H1 (cell line): Measurements from ENCODE around the gene PTX4. TPM values are rescaled to one million over a fixed set of nuclear protein-coding genes. Genes with fewer than 3 reads are reported as not detected.

Experiments used
- CTCF ChIA-PET: fragments of 300-600 bp; sonication (Branson Sonifier 250); formaldehyde crosslinking; loops from one replicate; lab custom pipeline; 2021; ENCODE audit not compliant: partially characterized antibody; lab: Charles Lee
- POLR2A ChIA-PET: fragments of 300-600 bp; sonication (Branson Sonifier 250); formaldehyde crosslinking; loops from one replicate; lab custom pipeline; 2021; ENCODE audit warnings: inconsistent platforms; ENCODE audit not compliant: partially characterized antibody; lab: Charles Lee
- DNase-seq, 2 experiments: peaks; one replicate each; pipeline versions ENCODE4 v3.0.0 to v3.0.0-alpha.2; 2010 to 2022; ENCODE audit warnings: low spot score in 2 of 2, low read depth in 1 of 2, mixed read lengths in 1 of 2
- FAIRE-seq: peaks from 2 replicates; lab custom pipeline; 2011; peaks lifted over from hg19 to GRCh38; lab: Jason Lieb, UNC
- H2AFZ ChIP-seq: 2 replicates; pipeline ENCODE4 v1.8.1; 2012; ENCODE audit warnings: low read length, inconsistent platforms
- H2AK5ac ChIP-seq: 2 replicates; pipeline ENCODE4 v1.6.1; 2013; ENCODE audit warnings: low read depth, low read length
- H2BK120ac ChIP-seq: replicated peaks from 2 replicates; pipeline ENCODE3; 2013; ENCODE audit warnings: low read depth, low read length, inconsistent platforms
- H2BK12ac ChIP-seq: 2 replicates; pipeline ENCODE4 v1.6.1; 2013; ENCODE audit warnings: low read depth, low read length
- H2BK15ac ChIP-seq: 2 replicates; pipeline ENCODE4 v1.6.1; 2013; ENCODE audit warnings: low read length
- H2BK20ac ChIP-seq: 2 replicates; pipeline ENCODE4 v1.6.1; 2013; ENCODE audit warnings: low read length
- H2BK5ac ChIP-seq: 2 replicates; pipeline ENCODE4 v1.6.1; 2013; ENCODE audit warnings: low read depth, low read length
- H3K14ac ChIP-seq: 2 replicates; pipeline ENCODE4 v1.6.1; 2013; ENCODE audit warnings: inconsistent platforms; ENCODE audit not compliant: insufficient read length
- H3K18ac ChIP-seq: 2 replicates; pipeline ENCODE4 v1.6.1; 2013; ENCODE audit warnings: low read length; ENCODE audit errors: extremely low read depth
- H3K23ac ChIP-seq: 2 replicates; pipeline ENCODE4 v1.6.1; 2013; ENCODE audit warnings: inconsistent platforms; ENCODE audit not compliant: insufficient read length
- H3K23me2 ChIP-seq: 2 replicates; pipeline ENCODE4 v1.6.1; 2013; ENCODE audit warnings: low read depth, low read length
- H3K27ac ChIP-seq: 2 replicates; pipeline ENCODE4 v1.6.1; 2011; ENCODE audit warnings: low read depth, low read length, inconsistent platforms
- H3K27me3 ChIP-seq, 4 experiments: replicated peaks in 1 of 4; 1 replicate in 1 of 4; 2 replicates in 3 of 4; pipeline versions ENCODE4 v1.6.1 to v1.8.1; 2011 to 2013; ENCODE audit warnings: low read length in 3 of 4, mild to moderate bottlenecking in 3 of 4, inconsistent platforms in 2 of 4, mixed read lengths in 2 of 4, moderate library complexity in 1 of 4; ENCODE audit not compliant: control insufficient read depth in 3 of 4, insufficient read depth in 3 of 4; ENCODE audit errors: extremely low read depth in 1 of 4
- H3K36me3 ChIP-seq, 4 experiments: 2 replicates each; pipeline versions ENCODE4 v1.6.1 to v1.8.1; 2011 to 2013; ENCODE audit warnings: mild to moderate bottlenecking in 4 of 4, low read length in 3 of 4, moderate library complexity in 2 of 4, control low read depth in 1 of 4, inconsistent platforms in 1 of 4; ENCODE audit not compliant: insufficient read depth in 4 of 4, control insufficient read depth in 2 of 4
- H3K4ac ChIP-seq: replicated peaks from 2 replicates; pipeline ENCODE3; 2013; ENCODE audit warnings: low read length, low read depth, mixed read lengths, inconsistent platforms; ENCODE audit not compliant: insufficient read length
- H3K4me1 ChIP-seq, 4 experiments: replicated peaks in 1 of 4; 1 replicate in 1 of 4; 2 replicates in 3 of 4; pipeline versions ENCODE4 v1.6.1 to v1.8.1; 2011 to 2013; ENCODE audit warnings: low read length in 3 of 4, inconsistent platforms in 2 of 4, mixed read lengths in 1 of 4; ENCODE audit not compliant: insufficient read depth in 4 of 4, control insufficient read depth in 3 of 4
- H3K4me2 ChIP-seq, 2 experiments: 2 replicates each; pipeline versions ENCODE4 v1.6.1 to v1.8.1; 2011 to 2013; ENCODE audit warnings: low read depth in 2 of 2, low read length in 2 of 2, control low read depth in 1 of 2, inconsistent platforms in 1 of 2, mild to moderate bottlenecking in 1 of 2; ENCODE audit not compliant: insufficient read depth in 1 of 2
- H3K4me3 ChIP-seq, 4 experiments: fragments of 200-600, 300-600 bp in 1 of 4; sonication (generic), shearing (Covaris generic), sonication (Bioruptor Twin) in 1 of 4; 2 replicates each; pipeline versions ENCODE4 v1.5.1 to v1.8.1; 2011 to 2016; ENCODE audit warnings: low read length in 4 of 4, low read depth in 3 of 4, control low read depth in 2 of 4, inconsistent platforms in 2 of 4, mild to moderate bottlenecking in 2 of 4, mixed read lengths in 1 of 4, moderate library complexity in 1 of 4; ENCODE audit not compliant: insufficient read depth in 2 of 4; ENCODE audit errors: extremely low read depth in 1 of 4
- H3K56ac ChIP-seq: replicated peaks from 2 replicates; pipeline ENCODE3; 2013; ENCODE audit warnings: low read depth, mild to moderate bottlenecking, mixed read lengths, low read length, inconsistent platforms; ENCODE audit not compliant: insufficient read length
- H3K79me1 ChIP-seq: 2 replicates; pipeline ENCODE4 v1.6.1; 2013; ENCODE audit warnings: low read depth, low read length, control low read depth
- H3K79me2 ChIP-seq, 2 experiments: 2 replicates each; pipeline versions ENCODE4 v1.6.1 to v1.8.1; 2012 to 2013; ENCODE audit warnings: low read length in 2 of 2, mild to moderate bottlenecking in 2 of 2, inconsistent platforms in 1 of 2; ENCODE audit not compliant: insufficient read depth in 2 of 2, control insufficient read depth in 1 of 2
- H3K9ac ChIP-seq, 4 experiments: replicated peaks in 1 of 4; 1 replicate in 1 of 4; 2 replicates in 3 of 4; pipeline versions ENCODE4 v1.6.1 to v1.8.1; 2011 to 2013; ENCODE audit warnings: low read depth in 3 of 4, low read length in 3 of 4, control low read depth in 2 of 4, mild to moderate bottlenecking in 2 of 4, moderate library complexity in 2 of 4, inconsistent platforms in 1 of 4; ENCODE audit errors: extremely low read depth in 1 of 4
- H3K9me3 ChIP-seq, 2 experiments: 2 replicates each; pipeline versions ENCODE4 v1.6.1 to v1.8.1; 2012 to 2013; ENCODE audit warnings: mild to moderate bottlenecking in 2 of 2, moderate library complexity in 2 of 2, control low read depth in 1 of 2, inconsistent platforms in 1 of 2, low read depth in 1 of 2, low read length in 1 of 2, mixed read lengths in 1 of 2; ENCODE audit not compliant: insufficient read depth in 2 of 2
- H4K20me1 ChIP-seq, 2 experiments: replicated peaks in 1 of 2; 2 replicates each; pipeline versions ENCODE3 to v1.8.1; 2011 to 2013; ENCODE audit warnings: inconsistent platforms in 2 of 2, low read length in 2 of 2, mild to moderate bottlenecking in 1 of 2; ENCODE audit not compliant: insufficient read depth in 2 of 2, control insufficient read depth in 1 of 2
- H4K5ac ChIP-seq: 2 replicates; pipeline ENCODE4 v1.6.1; 2013; ENCODE audit warnings: low read length, low read depth, mixed read lengths, inconsistent platforms; ENCODE audit not compliant: insufficient read length
- H4K8ac ChIP-seq: 2 replicates; pipeline ENCODE4 v1.8.0; 2013; ENCODE audit warnings: mild to moderate bottlenecking, moderate library complexity, low read length, inconsistent platforms; ENCODE audit not compliant: insufficient read depth; ENCODE audit errors: extremely low read depth
- H4K91ac ChIP-seq: replicated peaks from 2 replicates; pipeline ENCODE3; 2013; ENCODE audit warnings: low read length, mixed read lengths, inconsistent platforms; ENCODE audit not compliant: insufficient read length
- EGR1 ChIP-seq: IDR thresholded peaks from 2 replicates; pipeline ENCODE4 v1.6.1; 2011; ENCODE audit warnings: low read depth, low read length, borderline replicate concordance
- RNF2 ChIP-seq: fragments of 200-900, 300-1000 bp; sonication (generic); IDR thresholded peaks from 2 replicates; pipeline ENCODE4 v1.7.1; 2016; ENCODE audit warnings: borderline replicate concordance, low read depth, mild to moderate bottlenecking, antibody characterized with exemption, low read length; ENCODE audit not compliant: poor library complexity, severe bottlenecking; ENCODE audit errors: missing control alignments
- WGBS, 2 experiments: shearing (Covaris generic) in 1 of 2; methylation state at CpG; one replicate each; pipeline versions ENCODE4 v1.1.6 to v1.1.7; 2013 to 2015; ENCODE audit warnings: low lambda C conversion rate in 2 of 2, mixed read lengths in 2 of 2, inconsistent platforms in 1 of 2, low coverage in 1 of 2, missing lambda C conversion rate in 1 of 2; ENCODE audit not compliant: insufficient replicate concordance in 2 of 2, insufficient coverage in 1 of 2, insufficient read length in 1 of 2; ENCODE audit errors: extremely low coverage in 1 of 2, missing lambda C conversion rate in 1 of 2; 5-methylcytosine and 5-hydroxymethylcytosine counted together
- polyA plus RNA-seq, 7 experiments: library from polyadenylated mRNA; depleted of rRNA in 3 of 7; stranded (reverse) in 5 of 7; unstranded in 2 of 7; fragments of >200 nt in 5 of 7; fragments of 200-250 nt in 2 of 7; gene quantifications; 1 replicate in 5 of 7; 2 replicates in 1 of 7; 4 replicates in 1 of 7; pipeline versions ENCODE4 v1.2.1 to v1.2.3, GENCODE V29; 2011 to 2013; ENCODE audit warnings: missing spikeins in 2 of 7, mixed read lengths in 2 of 7
- total RNA-seq: library from RNA; stranded (reverse); fragmentation: NEBNext Ultra II Directional; extraction: Animal tissue kit (Norgen Biotek cat#: 25700); gene quantifications from 2 replicates; pipeline ENCODE4 v1.2.1, GENCODE V29; 2021

Gene PTX4
- total and polyA plus RNA-seq, 2 of the 8 experiments (the other 6 are each of a cell fraction or from before 2014, with no cell fraction given), result not detected

- Histone ChIP-seq H3K18ac (no peak overlapping the region), H3K23me2 (no peaks in the 10 kb centered on the region), H2BK20ac (no peak overlapping the region), H2AK5ac (no peak overlapping the region), H2BK12ac (no peak overlapping the region), H3K14ac (no peak overlapping the region), H3K79me2 (no peaks in the 10 kb centered on the region), H3K79me1 (no peaks in the 10 kb centered on the region), H3K27ac (no peak overlapping the region), H4K20me1 (peaks cover 4 to 7% of the 10 kb centered on the region in 2 experiments), H2BK120ac (no peak overlapping the region), H4K8ac (no peak overlapping the region), H4K5ac (no peak overlapping the region), H3K23ac (no peak overlapping the region), H3K9ac (no peak overlapping the region), H3K4ac (no peak overlapping the region), H3K4me1 (no peaks in the 10 kb centered on the region; a peak in 1 of 7 replicates), H4K91ac (no peak overlapping the region), H3K4me2 (no peak overlapping the region), H2AFZ (no peak overlapping the region), H3K36me3 (no peaks in the 10 kb centered on the region), H3K56ac (no peak overlapping the region), H3K4me3 (no peak overlapping the region), H3K9me3 (no peaks in the 10 kb centered on the region), H2BK5ac (no peak overlapping the region), H2BK15ac (no peak overlapping the region), H3K27me3 (no peaks in the 10 kb centered on the region)
- ChIA-PET CTCF (interaction anchor here (0.6 to 3.0 kb wide), 12 partner anchors 9 to 184 kb away, joined by 3 to 12 read pairs (median 4); partner anchors contain the start of gene TELO2), POLR2A (interaction anchor here (1.4 kb wide), 1 partner anchor 27 kb away, joined by 4 read pairs; no protein-coding TSS in a partner anchor)
- TF ChIP-seq RNF2 (no peak), EGR1 (0 out of 2 replicates have a peak, but pooled peaks have one; percentile 36)
- DNase-seq (no peak), FAIRE-seq (no peak)
- 95% methylated on average over 25 of the region's 26 CpGs; no CpG with 5 or more reads in 1 of the 2 experiments for WGBS, 2 experiments
Observed at GRCh38 chr16:1537763-1538289, 49.1 kb upstream of the PTX4 start.
